Mesendoderm (in vitro differentiated cells): Measurements from ENCODE around the gene GSTA3.
"Not testable (repeated sequence)": the region's sequence is repeated elsewhere in the genome, so short reads cannot be mapped to it uniquely, and the experiment has no call there.

Experiments
- DNase-seq: peaks from one replicate; pipeline ENCODE4 v3.0.0; 2013
- H2AK5ac ChIP-seq: 2 replicates; pipeline ENCODE4 v1.6.1; 2013; ENCODE audit warnings: low read length, inconsistent platforms
- H2BK120ac ChIP-seq: 2 replicates; pipeline ENCODE4 v1.6.1; 2013; ENCODE audit warnings: low read depth, mild to moderate bottlenecking, low read length, moderate library complexity, mixed read lengths
- H2BK15ac ChIP-seq: replicated peaks from 2 replicates; pipeline ENCODE4 v1.6.1; 2013; ENCODE audit warnings: low read depth, mild to moderate bottlenecking, moderate library complexity
- H2BK5ac ChIP-seq: 2 replicates; pipeline ENCODE4 v1.6.1; 2013; ENCODE audit warnings: low read length, inconsistent platforms
- H3K18ac ChIP-seq: 2 replicates; pipeline ENCODE4 v1.6.1; 2013; ENCODE audit warnings: mild to moderate bottlenecking, low read length, mixed read lengths
- H3K23ac ChIP-seq: one replicate; pipeline ENCODE4 v1.6.1; 2013; ENCODE audit warnings: low read length
- H3K27ac ChIP-seq: 2 replicates; pipeline ENCODE4 v1.5.1; 2013; ENCODE audit warnings: low read depth, mild to moderate bottlenecking, inconsistent platforms, low read length, moderate library complexity
- H3K27me3 ChIP-seq: 2 replicates; pipeline ENCODE4 v1.6.1; 2013; ENCODE audit warnings: low read length, control low read depth, mild to moderate bottlenecking, inconsistent platforms; ENCODE audit not compliant: insufficient read depth, poor library complexity
- H3K36me3 ChIP-seq: 2 replicates; pipeline ENCODE4 v1.6.1; 2013; ENCODE audit warnings: low read length, inconsistent platforms; ENCODE audit not compliant: control insufficient read depth, insufficient read depth
- H3K4ac ChIP-seq: one replicate; pipeline ENCODE4 v1.6.1; 2013; ENCODE audit warnings: low read depth, mild to moderate bottlenecking, low read length, moderate library complexity
- H3K4me1 ChIP-seq: 2 replicates; pipeline ENCODE4 v1.6.1; 2013; ENCODE audit warnings: low read depth, low read length, inconsistent platforms; ENCODE audit not compliant: control insufficient read depth
- H3K4me2 ChIP-seq: 2 replicates; pipeline ENCODE4 v1.6.1; 2013; ENCODE audit warnings: low read length
- H3K4me3 ChIP-seq: 2 replicates; pipeline ENCODE4 v1.5.1; 2013; ENCODE audit warnings: mild to moderate bottlenecking, low read length
- H3K56ac ChIP-seq: one replicate; pipeline ENCODE4 v1.6.1; 2013; ENCODE audit warnings: low read length
- H3K79me1 ChIP-seq: 2 replicates; pipeline ENCODE4 v1.6.1; 2013; ENCODE audit warnings: low read length, inconsistent platforms
- H3K79me2 ChIP-seq: 2 replicates; pipeline ENCODE4 v1.6.1; 2013; ENCODE audit warnings: mild to moderate bottlenecking, low read length; ENCODE audit not compliant: control insufficient read depth, insufficient read depth
- H3K9ac ChIP-seq: 2 replicates; pipeline ENCODE4 v1.6.1; 2013; ENCODE audit warnings: low read length, inconsistent platforms
- H4K5ac ChIP-seq: one replicate; pipeline ENCODE4 v1.6.1; 2013; ENCODE audit warnings: low read length
- H4K8ac ChIP-seq: one replicate; pipeline ENCODE4 v1.6.1; 2013; ENCODE audit warnings: low read depth, mild to moderate bottlenecking, control low read depth, low read length, moderate library complexity
- WGBS: extraction: QIAGEN DNeasy Blood & Tissue Kit; methylation state at CpG from one replicate; pipeline ENCODE4 v1.1.7; 2013; ENCODE audit warnings: low lambda C conversion rate, missing lambda C conversion rate; ENCODE audit not compliant: insufficient coverage; ENCODE audit errors: extremely low coverage; 5-methylcytosine and 5-hydroxymethylcytosine counted together

Gene GSTA3

DNA sequence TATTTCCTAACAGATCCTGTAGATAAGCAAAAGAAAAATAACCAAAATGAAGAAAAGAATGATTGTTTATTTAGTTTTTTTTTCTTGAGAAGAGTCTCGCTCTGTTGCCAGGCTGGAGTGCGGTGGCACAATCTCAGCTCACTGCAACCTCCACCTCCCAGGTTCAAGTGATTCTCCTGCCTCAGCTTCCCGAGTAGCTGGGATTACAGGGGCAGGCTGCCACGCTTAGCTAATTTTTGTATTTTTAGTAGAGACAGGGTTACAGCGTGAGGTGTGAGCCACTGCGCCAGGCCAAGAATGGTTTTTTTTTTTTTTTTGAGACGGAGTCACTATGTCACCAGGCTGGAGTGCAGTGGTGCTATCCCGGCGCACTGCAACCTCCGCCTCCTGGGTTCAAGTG, 33.3 kb upstream of the GSTA3 start:
- H3K4me1 ChIP-seq, DNase-seq, H3K36me3 ChIP-seq, H3K4ac ChIP-seq, H3K18ac ChIP-seq, H2BK120ac ChIP-seq, H4K8ac ChIP-seq, H2BK5ac ChIP-seq, H4K5ac ChIP-seq, H3K56ac ChIP-seq, H3K27ac ChIP-seq, H2AK5ac ChIP-seq, H2BK15ac ChIP-seq, H3K9ac ChIP-seq, H3K4me2 ChIP-seq, H3K27me3 ChIP-seq, H3K79me1 ChIP-seq, H3K4me3 ChIP-seq, H3K23ac ChIP-seq, H3K79me2 ChIP-seq: not testable (repeated sequence)
- no CpG with 5 or more reads among the region's 10 CpGs for WGBS

GRCh38 chr6:52942221-52942620, 32.7 kb upstream of the GSTA3 start:
- H3K18ac ChIP-seq: peak overlapping the region; percentile 39
- H3K79me1 ChIP-seq: no peaks in the 10 kb centered on the region
- H3K23ac ChIP-seq: no peak overlapping the region
- no peak overlapping the region for H4K8ac ChIP-seq
- H4K5ac ChIP-seq: no peak overlapping the region
- H3K4me1 ChIP-seq: no peaks in the 10 kb centered on the region
- H3K56ac ChIP-seq: no peak overlapping the region
- H3K36me3 ChIP-seq: no peaks in the 10 kb centered on the region
- no peak overlapping the region for H3K4me3 ChIP-seq
- no peak overlapping the region for H3K4ac ChIP-seq
- H2BK15ac ChIP-seq: no peak overlapping the region
- H2AK5ac ChIP-seq: no peak overlapping the region
- H2BK120ac ChIP-seq: peak overlapping the region; percentile 88
- H3K79me2 ChIP-seq: no peaks in the 10 kb centered on the region
- WGBS: no CpG with 5 or more reads among the region's 4 CpGs
- no peak overlapping the region for H2BK5ac ChIP-seq
- H3K27ac ChIP-seq: no peak overlapping the region
- no peak overlapping the region for H3K9ac ChIP-seq
- no peak overlapping the region for H3K4me2 ChIP-seq
- no peak for DNase-seq
- H3K27me3 ChIP-seq: no peaks in the 10 kb centered on the region

DNA sequence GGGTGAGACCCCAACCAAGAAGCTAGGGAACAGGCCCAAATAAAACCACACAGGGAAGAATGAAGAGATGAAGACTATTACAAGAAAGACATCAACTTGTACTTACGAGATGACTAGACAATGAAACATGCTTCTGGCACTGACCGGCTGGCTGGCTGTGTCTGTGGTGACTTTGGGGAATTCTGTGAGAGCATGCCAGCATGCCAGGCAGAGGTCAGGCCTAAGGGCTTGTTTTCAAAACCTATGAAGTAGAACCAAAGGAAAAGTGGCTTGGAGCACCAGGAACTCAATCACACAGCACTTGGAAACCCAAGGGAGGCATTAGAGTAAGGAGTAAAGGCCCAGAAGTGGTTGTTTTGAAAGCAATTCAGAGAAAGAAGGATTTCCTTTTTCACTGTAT, 28.4 kb upstream of the GSTA3 start:
- Histone ChIP-seq H2BK15ac (no peak overlapping the region), H2BK5ac (no peak overlapping the region), H3K4me3 (no peak overlapping the region), H3K18ac (no peak overlapping the region), H3K23ac (no peak overlapping the region), H3K4me1 (no peaks in the 10 kb centered on the region), H2BK120ac (no peak overlapping the region), H3K79me2 (no peaks in the 10 kb centered on the region), H3K4me2 (no peak overlapping the region), H3K4ac (no peak overlapping the region), H3K36me3 (no peaks in the 10 kb centered on the region), H3K9ac (no peak overlapping the region), H3K27ac (no peak overlapping the region), H3K79me1 (no peaks in the 10 kb centered on the region), H3K27me3 (no peaks in the 10 kb centered on the region), H3K56ac (no peak overlapping the region), H4K8ac (no peak overlapping the region), H4K5ac (no peak overlapping the region), H2AK5ac (no peak overlapping the region)
- no peak for DNase-seq
- WGBS: no CpG with 5 or more reads among the region's 2 CpGs

DNA sequence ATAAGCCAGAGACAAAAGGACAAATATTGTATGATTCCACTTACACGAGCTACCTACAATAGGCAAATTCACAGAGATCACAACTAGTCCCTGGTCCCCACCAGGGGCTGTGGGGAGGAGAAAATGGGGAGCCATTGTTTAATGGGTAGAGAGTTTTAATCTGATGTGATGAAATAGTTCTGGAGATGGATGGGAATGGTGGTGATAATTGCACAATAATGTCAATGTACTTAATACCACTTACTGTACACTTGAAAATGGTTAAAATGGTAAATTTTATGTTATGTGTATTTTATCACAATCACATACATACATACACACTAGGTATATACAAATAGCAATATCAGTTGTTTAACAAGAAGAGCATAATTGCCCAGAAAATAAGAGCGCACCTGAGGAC, 24.3 kb upstream of the GSTA3 start:
- H2AK5ac ChIP-seq: no peak overlapping the region
- H3K9ac ChIP-seq: no peak overlapping the region
- no peak overlapping the region for H3K23ac ChIP-seq
- H3K4me2 ChIP-seq: no peak overlapping the region
- no peak overlapping the region for H2BK15ac ChIP-seq
- H2BK120ac ChIP-seq: no peak overlapping the region
- no peaks in the 10 kb centered on the region for H3K4me1 ChIP-seq
- H3K4ac ChIP-seq: no peak overlapping the region
- H3K56ac ChIP-seq: no peak overlapping the region
- no CpG with 5 or more reads among the region's 2 CpGs for WGBS
- no peak for DNase-seq
- no peak overlapping the region for H3K27ac ChIP-seq
- H4K8ac ChIP-seq: no peak overlapping the region
- H3K27me3 ChIP-seq: no peaks in the 10 kb centered on the region
- no peaks in the 10 kb centered on the region for H3K79me1 ChIP-seq
- no peaks in the 10 kb centered on the region for H3K36me3 ChIP-seq
- no peaks in the 10 kb centered on the region for H3K79me2 ChIP-seq
- no peak overlapping the region for H3K18ac ChIP-seq
- no peak overlapping the region for H3K4me3 ChIP-seq
- H4K5ac ChIP-seq: no peak overlapping the region
- H2BK5ac ChIP-seq: no peak overlapping the region

GRCh38 chr6:52931351-52931750, 21.9 kb upstream of the GSTA3 start:
- no peaks in the 10 kb centered on the region for H3K4me1 ChIP-seq
- no peak overlapping the region for H2AK5ac ChIP-seq
- H3K27me3 ChIP-seq: no peaks in the 10 kb centered on the region
- H4K5ac ChIP-seq: no peak overlapping the region
- no peak overlapping the region for H3K9ac ChIP-seq
- H4K8ac ChIP-seq: no peak overlapping the region
- H2BK5ac ChIP-seq: no peak overlapping the region
- WGBS: no CpG with 5 or more reads among the region's 2 CpGs
- H3K79me2 ChIP-seq: no peaks in the 10 kb centered on the region
- DNase-seq: no peak
- no peaks in the 10 kb centered on the region for H3K36me3 ChIP-seq
- H2BK120ac ChIP-seq: no peak overlapping the region
- H3K4me3 ChIP-seq: no peak overlapping the region
- no peak overlapping the region for H3K27ac ChIP-seq
- H3K79me1 ChIP-seq: no peaks in the 10 kb centered on the region
- H3K4me2 ChIP-seq: no peak overlapping the region
- H3K56ac ChIP-seq: no peak overlapping the region
- no peak overlapping the region for H3K23ac ChIP-seq
- no peak overlapping the region for H3K18ac ChIP-seq
- H3K4ac ChIP-seq: no peak overlapping the region
- H2BK15ac ChIP-seq: no peak overlapping the region

- no peaks in the 10 kb centered on the region for H3K4me1 ChIP-seq
- no peak overlapping the region for H2BK5ac ChIP-seq
- no peak overlapping the region for H2BK15ac ChIP-seq
- no peak overlapping the region for H3K4me3 ChIP-seq
- H3K79me1 ChIP-seq: no peaks in the 10 kb centered on the region
- H2AK5ac ChIP-seq: peak overlapping the region; percentile 30
- H4K8ac ChIP-seq: no peak overlapping the region
- DNase-seq: no peak
- H3K27ac ChIP-seq: no peak overlapping the region
- H3K18ac ChIP-seq: no peak overlapping the region
- no peaks in the 10 kb centered on the region for H3K27me3 ChIP-seq
- no peak overlapping the region for H3K56ac ChIP-seq
- no peak overlapping the region for H2BK120ac ChIP-seq
- no peaks in the 10 kb centered on the region for H3K79me2 ChIP-seq
- H3K9ac ChIP-seq: no peak overlapping the region
- H3K23ac ChIP-seq: no peak overlapping the region
- H3K4ac ChIP-seq: no peak overlapping the region
- H4K5ac ChIP-seq: no peak overlapping the region
- no CpG with 5 or more reads among the region's 6 CpGs for whole genome bisulfite sequencing
- H3K4me2 ChIP-seq: no peak overlapping the region
- no peaks in the 10 kb centered on the region for H3K36me3 ChIP-seq
These were observed 20.0 kb upstream of the GSTA3 start for GRCh38 chr6:52929321-52930164.
